ENCODE results near the gene ANO2.

The ANO2 gene

GRCh38 chr12:5623411-5623810, 321.6 kb downstream of the ANO2 start:
- DNase-seq (ENCODE audit: low spot score): no peak

GRCh38 chr12:5622280-5622679, 322.8 kb downstream of the ANO2 start:
- DNase-seq (ENCODE audit: low spot score): no peak

GRCh38 chr12:5621329-5621728, 323.7 kb downstream of the ANO2 start:
- DNase-seq (ENCODE audit: low spot score): no peak

GRCh38 chr12:5620896-5621295, 324.2 kb downstream of the ANO2 start:
- DNase-seq (ENCODE audit: low spot score): no peak

GRCh38 chr12:5619628-5620027, 325.4 kb downstream of the ANO2 start:
- no peak for DNase-seq (ENCODE audit: low spot score)

GRCh38 chr12:5616854-5617253, 328.2 kb downstream of the ANO2 start:
- DNase-seq (ENCODE audit: low spot score): no peak

- DNase-seq (ENCODE audit: low spot score): no peak
Observed at GRCh38 chr12:5615760-5616159, 329.3 kb downstream of the ANO2 start.

GRCh38 chr12:5614256-5614655, 330.8 kb downstream of the ANO2 start:
- DNase-seq (ENCODE audit: low spot score): no peak

GRCh38 chr12:5612556-5613410, 332.3 kb downstream of the ANO2 start:
- DNase-seq (ENCODE audit: low spot score): no peak

- no peak for DNase-seq (ENCODE audit: low spot score)
Observed at GRCh38 chr12:5611162-5611561, 333.9 kb downstream of the ANO2 start.

- no peak for DNase-seq (ENCODE audit: low spot score)
Observed at GRCh38 chr12:5599378-5599777, 345.7 kb downstream of the ANO2 start.

GRCh38 chr12:5593998-5594397, 351.1 kb downstream of the ANO2 start:
- no peak for DNase-seq (ENCODE audit: low spot score)

GRCh38 chr12:5593086-5593485, 352.0 kb downstream of the ANO2 start:
- no peak for DNase-seq (ENCODE audit: low spot score)

- DNase-seq (ENCODE audit: low spot score): no peak
Observed at GRCh38 chr12:5592310-5592709, 352.7 kb downstream of the ANO2 start.

- DNase-seq (ENCODE audit: low spot score): no peak
Observed at GRCh38 chr12:5590316-5590715, 354.7 kb downstream of the ANO2 start.

GRCh38 chr12:5589054-5589453, 356.0 kb downstream of the ANO2 start:
- DNase-seq (ENCODE audit: low spot score): no peak

GRCh38 chr12:5588591-5588990, 356.5 kb downstream of the ANO2 start:
- no peak for DNase-seq (ENCODE audit: low spot score)

- no peak for DNase-seq (ENCODE audit: low spot score)
Observed at GRCh38 chr12:5588176-5588575, 356.9 kb downstream of the ANO2 start.

GRCh38 chr12:5587711-5588121, 357.3 kb downstream of the ANO2 start:
- DNase-seq (ENCODE audit: low spot score): no peak

GRCh38 chr12:5586201-5586600, 358.9 kb downstream of the ANO2 start:
- DNase-seq (ENCODE audit: low spot score): no peak

- peak; percentile 2 for DNase-seq (ENCODE audit: low spot score)
Observed at GRCh38 chr12:5585178-5585577, 359.9 kb downstream of the ANO2 start.

- no peak for DNase-seq (ENCODE audit: low spot score)
Observed at GRCh38 chr12:5584412-5585175, 360.5 kb downstream of the ANO2 start.

- no peak for DNase-seq (ENCODE audit: low spot score)
Observed at GRCh38 chr12:5582541-5582940, 362.5 kb downstream of the ANO2 start.
